ENCODE results near the gene ZBED2.

Gene ZBED2

DNA sequence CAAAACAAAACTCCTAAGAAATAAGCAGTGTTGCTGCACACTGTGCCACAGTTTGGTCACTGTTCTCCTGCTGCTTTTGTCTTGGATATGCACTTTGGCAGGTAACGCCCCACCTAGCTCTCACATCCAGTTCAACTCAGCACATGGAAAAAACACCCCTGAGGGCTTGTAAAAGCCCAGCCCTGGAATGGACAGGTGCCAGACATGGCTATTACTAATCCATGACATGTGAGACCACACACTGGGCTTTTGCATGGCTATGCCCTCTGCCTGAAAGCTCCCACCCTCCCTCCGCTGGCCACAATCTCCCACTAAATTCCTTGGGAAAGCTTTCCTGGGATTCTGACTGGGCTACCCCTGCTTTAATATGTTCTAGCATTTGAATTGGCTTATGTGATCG lies 24.7 kb upstream of the ZBED2 start:
- TF ChIP-seq, protein P1, sequence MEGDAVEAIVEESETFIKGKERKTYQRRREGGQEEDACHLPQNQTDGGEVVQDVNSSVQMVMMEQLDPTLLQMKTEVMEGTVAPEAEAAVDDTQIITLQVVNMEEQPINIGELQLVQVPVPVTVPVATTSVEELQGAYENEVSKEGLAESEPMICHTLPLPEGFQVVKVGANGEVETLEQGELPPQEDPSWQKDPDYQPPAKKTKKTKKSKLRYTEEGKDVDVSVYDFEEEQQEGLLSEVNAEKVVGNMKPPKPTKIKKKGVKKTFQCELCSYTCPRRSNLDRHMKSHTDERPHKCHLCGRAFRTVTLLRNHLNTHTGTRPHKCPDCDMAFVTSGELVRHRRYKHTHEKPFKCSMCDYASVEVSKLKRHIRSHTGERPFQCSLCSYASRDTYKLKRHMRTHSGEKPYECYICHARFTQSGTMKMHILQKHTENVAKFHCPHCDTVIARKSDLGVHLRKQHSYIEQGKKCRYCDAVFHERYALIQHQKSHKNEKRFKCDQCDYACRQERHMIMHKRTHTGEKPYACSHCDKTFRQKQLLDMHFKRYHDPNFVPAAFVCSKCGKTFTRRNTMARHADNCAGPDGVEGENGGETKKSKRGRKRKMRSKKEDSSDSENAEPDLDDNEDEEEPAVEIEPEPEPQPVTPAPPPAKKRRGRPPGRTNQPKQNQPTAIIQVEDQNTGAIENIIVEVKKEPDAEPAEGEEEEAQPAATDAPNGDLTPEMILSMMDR (IDR thresholded peaks at IDR 0.05; ENCODE audit: low read depth, low read length) = no peak
- no peak for DNase-seq (ENCODE audit: extremely low read depth, low read depth)

DNA sequence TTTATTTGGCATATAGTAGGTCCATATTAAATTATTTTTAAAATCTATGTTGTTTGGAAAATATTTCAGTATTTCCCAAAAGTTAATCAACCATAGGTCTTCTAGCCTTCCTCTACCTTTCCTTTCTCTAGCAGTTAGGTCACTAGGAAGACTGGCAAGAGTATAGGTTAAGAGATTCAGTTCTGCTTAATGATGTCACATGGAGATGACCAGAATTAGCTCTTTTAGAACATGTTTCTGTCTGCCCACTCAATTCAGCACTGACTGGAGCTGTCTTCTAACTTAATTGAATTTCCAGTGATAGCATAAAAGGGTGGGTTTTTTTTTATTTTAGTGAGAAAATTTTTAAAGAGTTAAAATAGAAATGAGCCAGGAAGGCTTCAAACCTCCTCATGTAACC lies 23.8 kb upstream of the ZBED2 start:
- TF ChIP-seq, protein P1 (IDR thresholded peaks at IDR 0.05; ENCODE audit: low read depth, low read length) = no peak

DNA sequence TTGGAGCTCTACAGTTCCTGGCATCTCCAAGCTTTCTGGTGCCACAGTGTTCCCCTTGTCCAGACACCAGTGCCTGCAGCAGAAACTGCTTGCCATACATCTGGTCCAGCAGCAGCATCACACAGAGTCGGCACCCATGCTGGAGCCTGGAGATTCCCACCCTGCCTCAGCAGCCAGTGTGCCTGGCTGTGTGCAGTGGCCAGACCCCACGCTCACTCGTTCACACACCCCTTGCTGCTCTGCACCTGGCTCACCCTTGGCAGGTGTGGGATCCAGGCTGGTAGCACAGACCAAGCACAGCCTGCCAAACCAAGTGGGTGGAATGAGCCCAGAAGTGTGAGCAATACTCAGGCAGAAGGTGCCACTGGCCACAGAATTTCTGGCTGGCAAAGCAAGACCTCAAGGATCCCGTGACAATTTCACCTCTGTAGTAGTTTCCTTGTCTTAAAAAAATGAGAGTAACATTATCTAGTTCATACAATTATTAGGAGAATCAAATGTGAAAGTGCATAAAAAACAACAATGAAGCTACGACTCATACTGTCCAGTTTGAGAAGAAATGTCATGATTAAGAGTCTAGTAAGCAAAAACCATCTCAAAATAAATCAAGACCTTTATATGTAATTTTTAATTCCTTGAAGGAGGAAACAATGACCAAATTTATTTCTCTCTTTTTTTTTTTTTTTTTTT lies 22.9 kb upstream of the ZBED2 start:
- no peak for DNase-seq (ENCODE audit: extremely low read depth, low read depth)
- TF ChIP-seq, protein P1 (IDR thresholded peaks at IDR 0.05; ENCODE audit: low read depth, low read length) = no peak

More for the DNA sequence above, 23.8 kb upstream of the ZBED2 start:
- no peak for DNase-seq (ENCODE audit: extremely low read depth, low read depth)

DNA sequence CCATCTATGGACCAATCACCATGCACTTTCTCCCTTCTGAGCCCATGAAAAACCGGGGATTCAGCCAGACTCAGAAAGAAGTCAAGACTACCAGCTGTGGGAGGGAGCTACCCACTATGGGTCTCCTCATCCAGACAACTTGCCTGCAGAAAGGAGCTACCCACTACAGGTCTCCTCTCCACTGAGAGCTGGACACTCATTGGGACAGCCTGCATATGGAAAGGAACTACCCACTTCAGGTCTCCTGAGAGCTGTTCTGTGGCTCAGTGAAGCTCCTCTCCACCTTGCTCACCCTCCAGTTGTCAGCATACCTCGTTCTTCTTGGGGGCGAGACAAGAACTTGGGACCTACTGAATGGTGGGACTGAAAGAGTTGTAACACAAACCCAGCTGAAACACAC lies 22.3 kb upstream of the ZBED2 start:
- TF ChIP-seq, protein P1 (IDR thresholded peaks at IDR 0.05; ENCODE audit: low read depth, low read length) = no peak
- no peak for DNase-seq (ENCODE audit: extremely low read depth, low read depth)

DNA sequence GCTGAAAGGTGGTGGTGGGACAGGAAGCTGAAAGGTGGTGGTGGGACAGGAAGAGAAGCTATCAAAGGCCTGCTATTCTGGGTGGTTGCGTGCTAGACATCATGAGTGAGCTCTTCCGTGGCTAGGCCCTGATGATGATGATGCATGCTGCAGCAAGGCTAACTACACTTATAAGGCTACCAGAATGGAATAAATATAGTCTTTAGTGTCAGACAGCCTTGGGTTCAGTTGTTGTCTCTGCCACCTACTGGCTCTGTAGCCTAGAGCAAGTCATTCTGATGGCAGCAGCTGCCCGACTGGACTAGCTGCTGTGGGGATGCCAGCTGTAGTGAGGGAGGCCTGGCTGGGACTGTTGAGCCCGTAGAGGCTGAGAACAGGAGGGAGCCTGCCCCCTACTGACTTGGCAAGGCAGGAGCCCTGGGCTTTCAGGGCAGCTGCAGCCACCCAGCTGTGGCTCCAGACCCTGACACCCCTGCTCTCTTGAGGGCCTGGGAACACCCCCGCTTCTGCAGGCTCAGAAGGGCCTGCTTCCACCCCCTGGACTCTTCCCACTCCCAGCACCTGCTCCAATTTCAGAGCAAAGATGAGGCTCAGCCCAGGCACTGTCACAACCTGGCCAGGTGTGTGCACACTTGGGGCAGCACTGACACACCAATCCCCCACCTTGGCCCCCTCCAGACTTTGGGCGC lies 21.4 kb upstream of the ZBED2 start:
- TF ChIP-seq, protein P1 (IDR thresholded peaks at IDR 0.05; ENCODE audit: low read depth, low read length) = no peak; the same call in 1 of the 2 replicates
- DNase-seq (ENCODE audit: extremely low read depth, low read depth) = no peak

DNA sequence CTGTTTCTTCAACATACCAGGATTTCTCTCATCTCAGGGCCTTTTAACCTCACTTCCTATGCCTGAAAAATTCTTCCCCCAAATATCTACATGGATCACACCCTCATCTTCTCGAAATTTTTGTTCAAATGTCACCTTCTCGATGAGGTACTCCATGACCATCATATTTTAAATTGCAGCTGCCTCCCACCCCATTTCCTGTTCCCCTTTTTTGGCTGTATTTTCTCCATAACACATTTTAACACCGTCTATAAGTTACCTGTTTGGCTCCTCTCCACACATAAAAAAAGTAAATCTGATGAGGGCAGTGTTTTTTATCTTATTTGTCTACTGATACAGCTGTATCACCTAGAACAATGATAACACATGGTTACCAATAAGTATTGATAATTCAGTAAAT lies 20.7 kb upstream of the ZBED2 start:
- TF ChIP-seq, protein P1 (IDR thresholded peaks at IDR 0.05; ENCODE audit: low read depth, low read length) = no peak
- no peak for DNase-seq (ENCODE audit: extremely low read depth, low read depth)

DNA sequence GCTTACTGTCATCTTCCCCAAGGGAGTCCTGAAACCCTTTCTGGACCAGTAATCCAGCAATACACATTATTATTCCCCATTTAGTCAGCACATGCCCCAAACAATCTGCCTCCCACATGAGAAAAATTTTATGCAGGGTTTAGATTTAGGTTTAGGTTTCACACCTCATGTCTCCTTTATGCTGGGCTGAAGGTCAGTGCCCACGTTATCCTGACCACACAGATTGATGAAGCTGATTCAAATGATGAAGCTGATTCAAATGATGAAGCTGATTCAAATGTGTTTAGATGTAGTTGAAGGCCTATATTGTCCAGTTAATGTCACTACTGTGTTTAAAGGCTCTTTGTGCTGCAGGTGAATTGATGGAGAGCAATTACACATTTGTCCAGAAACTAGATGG lies 18.1 kb upstream of the ZBED2 start:
- no peak for DNase-seq (ENCODE audit: extremely low read depth, low read depth)
- TF ChIP-seq, protein P1 (IDR thresholded peaks at IDR 0.05; ENCODE audit: low read depth, low read length) = no peak
